NCI-H2196 treated with DMSO at 0.1 percent for 48 hours (cell line): Measurements from ENCODE around the gene DOCK1.
"Not testable (repeated sequence)": the region's sequence is repeated elsewhere in the genome, so short reads cannot be mapped to it uniquely, and the experiment has no call there.

Experiments
- DNase-seq: peaks from one replicate; lab custom pipeline; 2025; ENCODE audit not compliant: unreplicated experiment; lab: John Stamatoyannopoulos, UW

Gene DOCK1

GRCh38 chr10:127300868-127301321 lies 395.7 kb downstream of the DOCK1 start:
- DNase-seq: no peak

- no peak for DNase-seq
Observed at GRCh38 chr10:127302343-127302742, 397.1 kb downstream of the DOCK1 start.

GRCh38 chr10:127303105-127303504 lies 397.9 kb downstream of the DOCK1 start:
- no peak for DNase-seq

GRCh38 chr10:127303746-127304145 lies 398.5 kb downstream of the DOCK1 start:
- no peak for DNase-seq

GRCh38 chr10:127306479-127306878 lies 401.3 kb downstream of the DOCK1 start:
- no peak for DNase-seq

GRCh38 chr10:127307338-127307737 lies 402.1 kb downstream of the DOCK1 start:
- DNase-seq: no peak

GRCh38 chr10:127308031-127308430 lies 402.8 kb downstream of the DOCK1 start:
- no peak for DNase-seq

- not testable (repeated sequence) for DNase-seq
Observed at GRCh38 chr10:127309619-127310018, 404.4 kb downstream of the DOCK1 start.

- no peak for DNase-seq
Observed at GRCh38 chr10:127310430-127310829, 405.2 kb downstream of the DOCK1 start.

GRCh38 chr10:127310923-127311322 lies 405.7 kb downstream of the DOCK1 start:
- no peak for DNase-seq

GRCh38 chr10:127313996-127314700 lies 408.9 kb downstream of the DOCK1 start:
- no peak for DNase-seq

- no peak for DNase-seq
Observed at GRCh38 chr10:127314797-127315196, 409.6 kb downstream of the DOCK1 start.

- DNase-seq: no peak
Observed at GRCh38 chr10:127315888-127316287, 410.7 kb downstream of the DOCK1 start.

- no peak for DNase-seq
Observed at GRCh38 chr10:127318396-127318795, 413.2 kb downstream of the DOCK1 start.

GRCh38 chr10:127319271-127319670 lies 414.0 kb downstream of the DOCK1 start:
- DNase-seq: no peak

GRCh38 chr10:127319691-127320090 lies 414.5 kb downstream of the DOCK1 start:
- DNase-seq: no peak

- no peak for DNase-seq
Observed at GRCh38 chr10:127320176-127320575, 414.9 kb downstream of the DOCK1 start.

GRCh38 chr10:127322286-127322685 lies 417.1 kb downstream of the DOCK1 start:
- no peak for DNase-seq

GRCh38 chr10:127325506-127325905 lies 420.3 kb downstream of the DOCK1 start:
- no peak for DNase-seq

GRCh38 chr10:127326883-127327282 lies 421.7 kb downstream of the DOCK1 start:
- DNase-seq: no peak

- no peak for DNase-seq
Observed at GRCh38 chr10:127331696-127332095, 426.5 kb downstream of the DOCK1 start.

- no peak for DNase-seq
Observed at GRCh38 chr10:127332631-127333030, 427.4 kb downstream of the DOCK1 start.

- no peak for DNase-seq
Observed at GRCh38 chr10:127337801-127338200, 432.6 kb downstream of the DOCK1 start.
